GM19238 (cell line): ENCODE measurements around the gene ZSWIM9.

Experiments
- DNase-seq: peaks from one replicate; pipeline ENCODE4 v3.0.0; 2011; ENCODE audit warnings: low spot score; ENCODE audit not compliant: insufficient read length

ZSWIM9 gene

GRCh38 chr19:48174445-48175030 is 4.1 kb downstream of the ZSWIM9 start:
- no peak for DNase-seq

- DNase-seq: no peak
Observed at GRCh38 chr19:48175578-48175977, 5.1 kb downstream of the ZSWIM9 start.

GRCh38 chr19:48176226-48176625 is 5.7 kb downstream of the ZSWIM9 start:
- no peak for DNase-seq

GRCh38 chr19:48181505-48181904 is 11.0 kb downstream of the ZSWIM9 start:
- no peak for DNase-seq

- no peak for DNase-seq
Observed at GRCh38 chr19:48182434-48182833, 12.0 kb downstream of the ZSWIM9 start.

GRCh38 chr19:48183356-48183755 is 12.9 kb downstream of the ZSWIM9 start:
- no peak for DNase-seq

- peak; percentile 33 for DNase-seq
Observed at GRCh38 chr19:48186015-48186414, 15.5 kb downstream of the ZSWIM9 start.

- peak; percentile 53 for DNase-seq
Observed at GRCh38 chr19:48186541-48186991, 16.1 kb downstream of the ZSWIM9 start.

- no peak for DNase-seq
Observed at GRCh38 chr19:48190288-48190884, 19.9 kb downstream of the ZSWIM9 start.

- no peak for DNase-seq
Observed at GRCh38 chr19:48190885-48191284, 20.4 kb downstream of the ZSWIM9 start.

GRCh38 chr19:48192750-48193149 is 22.3 kb downstream of the ZSWIM9 start:
- DNase-seq: no peak

GRCh38 chr19:48194041-48194843 is 23.8 kb downstream of the ZSWIM9 start:
- peak; percentile 54 for DNase-seq

- no peak for DNase-seq
Observed at GRCh38 chr19:48194844-48195830, 24.7 kb downstream of the ZSWIM9 start.

GRCh38 chr19:48196321-48196763 is 25.9 kb downstream of the ZSWIM9 start:
- DNase-seq: no peak

GRCh38 chr19:48196933-48197665 is 26.6 kb downstream of the ZSWIM9 start:
- DNase-seq: no peak

- DNase-seq: no peak
Observed at GRCh38 chr19:48203222-48203793, 32.8 kb downstream of the ZSWIM9 start.

GRCh38 chr19:48203794-48204628 is 33.5 kb downstream of the ZSWIM9 start:
- peak; percentile 94 for DNase-seq

- no peak for DNase-seq
Observed at GRCh38 chr19:48206397-48207093, 36.1 kb downstream of the ZSWIM9 start.

- DNase-seq: no peak
Observed at GRCh38 chr19:48210005-48210404, 39.5 kb downstream of the ZSWIM9 start.
